GM15510 (cell line): ENCODE results near the gene ITGAL.

Experiments
- POLR2A ChIP-seq: IDR thresholded peaks from 3 replicates; pipeline ENCODE4 v1.6.1; 2011; ENCODE audit warnings: borderline replicate concordance; ENCODE audit not compliant: insufficient read length; ENCODE audit errors: extremely low read depth

Gene ITGAL

DNA sequence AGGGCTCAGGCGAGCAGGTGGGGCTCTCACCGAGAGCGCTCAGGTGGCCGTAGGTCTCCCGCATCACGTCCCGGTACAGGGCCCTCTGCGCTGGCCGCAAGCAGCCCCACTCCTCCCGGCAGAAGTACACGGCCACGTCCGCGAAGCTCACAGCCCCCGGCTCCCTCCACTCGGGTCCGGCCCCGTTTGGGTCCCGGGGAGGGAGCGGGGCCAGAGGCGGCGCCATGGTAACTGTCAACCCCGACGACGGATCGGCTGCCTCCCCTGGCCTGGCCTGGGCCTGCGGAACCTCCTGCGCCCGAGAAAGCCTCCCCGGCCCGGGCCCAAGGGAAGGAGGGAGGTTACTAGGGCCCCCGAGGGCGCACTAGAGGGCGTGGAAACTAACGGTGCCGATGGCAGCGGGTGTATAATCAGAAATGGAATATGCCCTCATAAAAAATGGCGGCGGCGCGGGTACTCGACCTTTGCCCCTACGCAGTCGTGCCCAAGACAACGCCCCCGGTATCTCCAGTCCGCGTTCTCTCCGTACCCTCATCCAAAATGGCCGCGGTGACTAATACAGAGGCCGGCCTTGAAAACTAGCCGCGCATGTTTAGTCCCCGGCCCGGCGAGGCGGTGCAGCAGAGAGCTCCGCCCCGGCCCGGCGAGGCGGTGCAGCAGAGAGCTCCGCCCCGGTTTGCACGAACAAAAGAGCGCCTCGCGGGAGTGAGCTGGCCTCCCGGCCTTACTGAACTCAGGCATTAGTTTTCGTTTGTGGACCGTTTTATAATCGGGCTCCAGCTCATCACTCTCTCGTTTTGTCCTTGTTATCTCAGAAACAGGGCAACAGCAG, 85.6 kb downstream of the ITGAL start, which contains the start of gene ZNF764:
Gene ZNF764, minus strand, starts transcription at position 418 of the 832 bp plus-strand sequence. Its CDS starts 192 bp downstream, at position 226.
- TF ChIP-seq POLR2A = peak; percentile 76

DNA sequence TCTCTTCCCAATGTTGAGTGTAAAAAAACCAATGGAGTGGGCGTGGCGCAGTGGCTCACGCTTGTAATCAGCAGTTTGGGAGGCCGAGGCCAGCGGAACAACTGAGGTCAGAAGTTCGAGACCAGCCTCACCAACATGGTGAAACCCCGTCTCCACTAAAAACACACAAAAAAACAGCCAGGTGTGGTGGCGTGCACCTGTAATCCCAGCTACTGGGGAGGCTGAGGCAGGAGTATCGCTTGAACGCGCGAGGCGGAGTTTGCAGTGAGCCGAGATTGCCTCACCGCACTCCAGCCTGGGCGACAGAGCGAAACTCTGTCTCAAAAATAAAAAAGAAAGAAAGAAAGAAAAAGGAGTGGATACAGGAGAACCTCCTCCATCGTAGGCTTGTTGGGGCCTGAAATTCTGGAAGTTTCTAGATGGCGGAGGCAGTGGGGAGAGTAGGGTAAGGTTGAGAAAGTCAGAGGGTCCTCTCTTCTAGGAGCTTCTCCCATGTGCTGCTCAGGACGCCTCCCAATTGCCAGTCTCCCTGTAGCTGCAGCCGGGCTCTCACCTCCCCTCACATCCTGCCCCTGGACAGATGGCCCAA, 86.3 kb downstream of the ITGAL start:
- no peak for TF ChIP-seq POLR2A

- no peak for TF ChIP-seq POLR2A
These were observed 87.1 kb downstream of the ITGAL start for GRCh38 chr16:30559690-30560089.

GRCh38 chr16:30561089-30561816, 88.7 kb downstream of the ITGAL start:
- TF ChIP-seq POLR2A = peak; percentile 49

DNA sequence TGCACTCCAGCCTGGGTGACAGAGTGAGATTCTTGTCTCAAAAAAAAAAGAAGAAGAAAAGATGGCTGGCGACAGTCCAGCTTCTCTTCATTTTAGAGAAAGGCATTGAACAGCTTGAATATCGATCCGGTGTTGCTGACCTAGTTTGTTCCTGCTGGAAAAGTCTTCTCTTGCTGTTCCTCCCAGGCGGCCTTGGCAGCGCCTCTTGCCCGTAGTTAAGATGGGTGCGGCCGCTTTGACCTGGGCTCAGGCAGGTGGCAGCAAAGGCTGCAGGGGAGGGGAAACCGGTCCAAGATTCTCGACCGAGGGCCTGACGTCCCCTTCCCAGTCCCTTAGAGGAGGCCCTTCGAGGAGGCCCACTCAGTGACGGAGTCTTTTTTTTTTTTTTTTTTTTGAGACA, 89.5 kb downstream of the ITGAL start:
- no peak for TF ChIP-seq POLR2A

DNA sequence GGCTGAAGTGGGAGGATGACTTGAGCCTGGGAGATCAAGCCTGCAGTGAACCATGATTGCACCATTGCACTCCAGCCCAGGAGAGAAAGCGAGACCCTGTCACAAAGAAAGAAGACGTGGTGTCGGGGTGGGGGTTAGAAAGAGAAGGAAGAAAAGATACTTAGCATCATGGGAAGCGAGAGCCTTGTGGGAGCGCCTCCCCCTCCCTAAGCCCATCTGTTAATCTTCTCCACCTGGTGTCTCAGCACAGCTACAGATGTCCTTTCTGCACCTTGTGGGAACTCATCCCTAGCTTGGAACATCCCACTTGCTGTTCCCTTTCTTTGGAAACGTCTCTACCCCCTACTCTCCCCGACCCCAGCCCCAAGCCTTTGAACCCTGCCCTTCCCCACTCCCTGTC, 93.0 kb downstream of the ITGAL start:
- TF ChIP-seq POLR2A = no peak

GRCh38 chr16:30565984-30566383, 93.4 kb downstream of the ITGAL start:
- TF ChIP-seq POLR2A = no peak

GRCh38 chr16:30566531-30566930, 94.0 kb downstream of the ITGAL start:
- TF ChIP-seq POLR2A = no peak

- TF ChIP-seq POLR2A = no peak
These were observed 94.8 kb downstream of the ITGAL start for GRCh38 chr16:30567160-30567990.

GRCh38 chr16:30567991-30568638, 95.6 kb downstream of the ITGAL start:
- TF ChIP-seq POLR2A = no peak

DNA sequence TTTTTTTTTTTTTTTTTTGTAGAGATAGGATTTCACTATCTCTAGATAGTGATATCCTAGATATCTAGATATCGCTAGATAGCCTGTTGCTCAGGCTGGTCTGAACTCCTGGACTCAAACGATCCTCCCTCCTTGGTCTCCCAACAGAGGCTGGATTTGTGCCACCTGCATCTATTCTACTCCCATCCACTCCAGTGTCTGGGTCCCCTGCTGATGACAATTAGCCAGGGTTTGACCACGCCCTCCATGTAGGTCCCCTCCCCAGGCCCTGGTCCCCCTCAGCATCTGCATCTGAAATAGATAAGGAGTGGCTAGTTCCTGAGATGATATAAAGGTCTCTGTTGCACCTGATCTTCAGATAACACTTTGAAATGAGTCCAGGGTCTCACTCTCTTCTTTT, 96.7 kb downstream of the ITGAL start:
- no peak for TF ChIP-seq POLR2A

DNA sequence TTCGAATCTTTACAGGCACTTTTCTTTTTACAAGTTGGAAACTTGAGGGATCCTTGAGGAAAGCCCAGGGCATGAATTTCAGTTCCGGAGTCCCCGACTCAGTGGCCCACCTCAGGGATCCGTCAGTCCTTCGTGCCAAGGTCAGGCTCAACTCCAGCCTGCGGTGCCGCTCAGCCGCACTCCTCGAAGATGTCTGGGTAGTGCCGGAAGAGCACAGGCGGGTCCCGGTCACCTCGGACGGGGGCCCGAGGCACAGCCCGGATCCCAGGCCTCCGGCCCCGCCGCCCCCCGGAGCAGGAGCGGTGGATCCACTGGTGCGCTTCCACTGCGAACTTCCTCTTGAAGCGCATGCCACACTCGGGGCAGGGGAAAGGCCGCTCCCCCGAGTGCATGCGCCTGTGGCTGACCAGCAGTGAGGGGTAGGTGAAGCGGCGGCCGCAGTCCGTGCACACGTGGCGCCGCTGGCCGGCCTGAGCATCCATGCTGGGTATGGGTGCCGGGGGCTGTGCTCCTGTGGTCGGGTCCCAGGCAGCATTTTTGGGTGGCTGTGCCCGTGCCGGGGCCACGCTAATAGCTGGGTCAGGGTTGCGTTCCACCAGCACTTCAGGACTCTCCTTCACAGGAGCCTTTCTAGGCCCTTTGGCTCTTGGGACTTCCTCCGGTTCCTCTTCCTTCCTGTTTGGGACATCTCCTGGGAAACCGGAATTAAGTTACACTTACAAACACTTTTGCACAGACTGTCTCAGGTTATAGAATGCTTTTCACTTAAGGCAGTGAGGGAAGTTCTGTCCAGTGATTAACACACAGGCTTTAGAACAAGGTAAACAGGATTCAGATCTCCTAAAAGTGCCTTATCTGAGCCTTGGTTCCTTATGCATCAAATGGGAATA, 97.4 kb downstream of the ITGAL start:
- no peak for TF ChIP-seq POLR2A
